Testis (tissue), 2 donors: ENCODE data around the gene METTL18.

Experiments used
- POLR2A ChIP-seq: fragments of 450-650 bp; IDR thresholded peaks from one replicate; pipeline ENCODE4 v1.6.1; 2017; ENCODE audit warnings: antibody characterized with exemption, mild to moderate bottlenecking, moderate library complexity
- TF ChIP-seq, protein P1 (sequence below), 3 experiments: fragments of 450-650 bp in 2 of 3; fragments of 200-600 bp in 1 of 3; sonication (generic) in 1 of 3; IDR thresholded peaks; one replicate each; pipeline ENCODE4 v1.5.1; 2016 to 2019; ENCODE audit warnings: antibody characterized with exemption in 3 of 3, mild to moderate bottlenecking in 2 of 3, moderate library complexity in 1 of 3

GRCh38 chr1:169829671-169830070 lies 35.0 kb upstream of the METTL18 start:
- TF ChIP-seq, protein P1, sequence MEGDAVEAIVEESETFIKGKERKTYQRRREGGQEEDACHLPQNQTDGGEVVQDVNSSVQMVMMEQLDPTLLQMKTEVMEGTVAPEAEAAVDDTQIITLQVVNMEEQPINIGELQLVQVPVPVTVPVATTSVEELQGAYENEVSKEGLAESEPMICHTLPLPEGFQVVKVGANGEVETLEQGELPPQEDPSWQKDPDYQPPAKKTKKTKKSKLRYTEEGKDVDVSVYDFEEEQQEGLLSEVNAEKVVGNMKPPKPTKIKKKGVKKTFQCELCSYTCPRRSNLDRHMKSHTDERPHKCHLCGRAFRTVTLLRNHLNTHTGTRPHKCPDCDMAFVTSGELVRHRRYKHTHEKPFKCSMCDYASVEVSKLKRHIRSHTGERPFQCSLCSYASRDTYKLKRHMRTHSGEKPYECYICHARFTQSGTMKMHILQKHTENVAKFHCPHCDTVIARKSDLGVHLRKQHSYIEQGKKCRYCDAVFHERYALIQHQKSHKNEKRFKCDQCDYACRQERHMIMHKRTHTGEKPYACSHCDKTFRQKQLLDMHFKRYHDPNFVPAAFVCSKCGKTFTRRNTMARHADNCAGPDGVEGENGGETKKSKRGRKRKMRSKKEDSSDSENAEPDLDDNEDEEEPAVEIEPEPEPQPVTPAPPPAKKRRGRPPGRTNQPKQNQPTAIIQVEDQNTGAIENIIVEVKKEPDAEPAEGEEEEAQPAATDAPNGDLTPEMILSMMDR (IDR thresholded peaks at IDR 0.05) = no peak
- no peak for TF ChIP-seq POLR2A
